SU-DHL-6 (cell line): ENCODE results near the gene SEC16A.

ENCODE experiments used
- H2AFZ ChIP-seq: fragments of 200-600 bp; sonication (generic); 2 replicates; pipeline ENCODE4 v1.6.1; 2014; ENCODE audit warnings: low read depth, mild to moderate bottlenecking, moderate library complexity, mixed read lengths, antibody characterized with exemption, low read length; ENCODE audit not compliant: severe bottlenecking
- H3F3A ChIP-seq: fragments of 200-600 bp; shearing (Covaris generic); 2 replicates; pipeline ENCODE4 v1.6.0; 2016; ENCODE audit warnings: antibody characterized with exemption, mild to moderate bottlenecking; ENCODE audit not compliant: insufficient read depth
- H3K27ac ChIP-seq: fragments of 200-600 bp; sonication (generic); 2 replicates; pipeline ENCODE4 v1.5.1; 2016; ENCODE audit warnings: low read depth, mild to moderate bottlenecking, low read length, moderate library complexity, mixed read lengths
- H3K27me3 ChIP-seq: fragments of 200-600 bp; sonication (generic), shearing (Covaris generic); 2 replicates; pipeline ENCODE4 v1.6.0; 2014; ENCODE audit warnings: mild to moderate bottlenecking, low read length
- H3K36me3 ChIP-seq: fragments of 200-600 bp; sonication (generic); 2 replicates; pipeline ENCODE4 v1.6.1; 2014; ENCODE audit warnings: mild to moderate bottlenecking, low read length, mixed read lengths
- H3K4me2 ChIP-seq: fragments of 300-600, 200-600 bp; shearing (Covaris generic), sonication (generic); 2 replicates; pipeline ENCODE4 v1.6.0; 2014; ENCODE audit warnings: low read length, low read depth, mild to moderate bottlenecking; ENCODE audit not compliant: poor library complexity, severe bottlenecking
- H3K4me3 ChIP-seq: fragments of 200-600 bp; sonication (generic); 2 replicates; pipeline ENCODE4 v1.5.1; 2014; ENCODE audit warnings: antibody characterized with exemption, low read length, mild to moderate bottlenecking, mixed read lengths; ENCODE audit not compliant: insufficient read depth, poor library complexity, severe bottlenecking
- H3K79me2 ChIP-seq: fragments of 200-600 bp; sonication (generic); 2 replicates; pipeline ENCODE4 v1.6.1; 2014; ENCODE audit warnings: mild to moderate bottlenecking, low read length, moderate library complexity; ENCODE audit not compliant: insufficient read depth
- H3K9ac ChIP-seq: fragments of 200-600 bp; sonication (generic); 2 replicates; pipeline ENCODE4 v1.7.0; 2014; ENCODE audit warnings: mild to moderate bottlenecking, low read length
- H3K9me2 ChIP-seq: fragments of 200-600 bp; sonication (generic); replicated peaks from 2 replicates; pipeline ENCODE4 v1.6.1; 2014; ENCODE audit warnings: low read length; ENCODE audit not compliant: insufficient read depth
- H3K9me3 ChIP-seq: fragments of 200-600 bp; sonication (generic); 2 replicates; pipeline ENCODE4 v1.6.1; 2014; ENCODE audit warnings: low read length, mixed read lengths; ENCODE audit not compliant: insufficient read depth
- H4K20me1 ChIP-seq: fragments of 200-600 bp; sonication (generic); 2 replicates; pipeline ENCODE4 v1.6.1; 2014; ENCODE audit warnings: low read depth, mild to moderate bottlenecking, antibody characterized with exemption, low read length, moderate library complexity, mixed read lengths
- EZH2phosphoT487 ChIP-seq: fragments of 200-600 bp; sonication (generic), shearing (Covaris generic); conservative IDR thresholded peaks from 2 replicates; pipeline ENCODE4 v1.6.1; 2018; ENCODE audit warnings: mild to moderate bottlenecking, antibody characterized with exemption, low read length, moderate library complexity, mixed read lengths
- TF ChIP-seq, protein P1 (sequence below): fragments of 200-600 bp; sonication (generic); IDR thresholded peaks from one replicate; pipeline ENCODE4 v1.5.1; 2017; ENCODE audit warnings: antibody characterized with exemption, mild to moderate bottlenecking, low read length, moderate library complexity; ENCODE audit not compliant: insufficient read depth, poor library complexity, severe bottlenecking

Gene SEC16A

GRCh38 chr9:136444102-136444501 is 38.7 kb downstream of the SEC16A start:
- Histone ChIP-seq H4K20me1 (no peaks in the 10 kb centered on the region), H3K4me2 (no peak overlapping the region), H2AFZ (no peak overlapping the region), H3K4me3 (no peak overlapping the region), H3F3A (peaks cover 10% of the 10 kb centered on the region), H3K79me2 (no peaks in the 10 kb centered on the region; the same call in 1 of the 2 replicates), H3K9me2 (no peaks in the 10 kb centered on the region), H3K9ac (no peak overlapping the region), H3K27ac (no peak overlapping the region), H3K36me3 (no peaks in the 10 kb centered on the region), H3K9me3 (no peaks in the 10 kb centered on the region), H3K27me3 (no peaks in the 10 kb centered on the region)
- TF ChIP-seq EZH2phosphoT487: no peak
- TF ChIP-seq, protein P1, sequence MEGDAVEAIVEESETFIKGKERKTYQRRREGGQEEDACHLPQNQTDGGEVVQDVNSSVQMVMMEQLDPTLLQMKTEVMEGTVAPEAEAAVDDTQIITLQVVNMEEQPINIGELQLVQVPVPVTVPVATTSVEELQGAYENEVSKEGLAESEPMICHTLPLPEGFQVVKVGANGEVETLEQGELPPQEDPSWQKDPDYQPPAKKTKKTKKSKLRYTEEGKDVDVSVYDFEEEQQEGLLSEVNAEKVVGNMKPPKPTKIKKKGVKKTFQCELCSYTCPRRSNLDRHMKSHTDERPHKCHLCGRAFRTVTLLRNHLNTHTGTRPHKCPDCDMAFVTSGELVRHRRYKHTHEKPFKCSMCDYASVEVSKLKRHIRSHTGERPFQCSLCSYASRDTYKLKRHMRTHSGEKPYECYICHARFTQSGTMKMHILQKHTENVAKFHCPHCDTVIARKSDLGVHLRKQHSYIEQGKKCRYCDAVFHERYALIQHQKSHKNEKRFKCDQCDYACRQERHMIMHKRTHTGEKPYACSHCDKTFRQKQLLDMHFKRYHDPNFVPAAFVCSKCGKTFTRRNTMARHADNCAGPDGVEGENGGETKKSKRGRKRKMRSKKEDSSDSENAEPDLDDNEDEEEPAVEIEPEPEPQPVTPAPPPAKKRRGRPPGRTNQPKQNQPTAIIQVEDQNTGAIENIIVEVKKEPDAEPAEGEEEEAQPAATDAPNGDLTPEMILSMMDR: no peak

- no peaks in the 10 kb centered on the region for H3K27me3 ChIP-seq
- H3K4me2 ChIP-seq: no peak overlapping the region
- no peak overlapping the region for H3K27ac ChIP-seq
- H4K20me1 ChIP-seq: no peaks in the 10 kb centered on the region
- no peaks in the 10 kb centered on the region for H3K36me3 ChIP-seq
- H3K9ac ChIP-seq: no peak overlapping the region
- no peaks in the 10 kb centered on the region for H3K9me3 ChIP-seq
- H2AFZ ChIP-seq: no peak overlapping the region
- TF ChIP-seq, protein P1: no peak
- TF ChIP-seq EZH2phosphoT487: no peak
- no peak overlapping the region for H3K4me3 ChIP-seq
- H3K79me2 ChIP-seq: peaks cover 1% of the 10 kb centered on the region; the same call in 1 of the 2 replicates
- H3F3A ChIP-seq: peaks cover 10% of the 10 kb centered on the region
- H3K9me2 ChIP-seq: no peaks in the 10 kb centered on the region
These were observed 39.2 kb downstream of the SEC16A start for GRCh38 chr9:136443687-136444086.

GRCh38 chr9:136443087-136443486 is 39.8 kb downstream of the SEC16A start:
- no peak overlapping the region for H2AFZ ChIP-seq
- no peaks in the 10 kb centered on the region for H3K36me3 ChIP-seq
- TF ChIP-seq, protein P1: no peak

DNA sequence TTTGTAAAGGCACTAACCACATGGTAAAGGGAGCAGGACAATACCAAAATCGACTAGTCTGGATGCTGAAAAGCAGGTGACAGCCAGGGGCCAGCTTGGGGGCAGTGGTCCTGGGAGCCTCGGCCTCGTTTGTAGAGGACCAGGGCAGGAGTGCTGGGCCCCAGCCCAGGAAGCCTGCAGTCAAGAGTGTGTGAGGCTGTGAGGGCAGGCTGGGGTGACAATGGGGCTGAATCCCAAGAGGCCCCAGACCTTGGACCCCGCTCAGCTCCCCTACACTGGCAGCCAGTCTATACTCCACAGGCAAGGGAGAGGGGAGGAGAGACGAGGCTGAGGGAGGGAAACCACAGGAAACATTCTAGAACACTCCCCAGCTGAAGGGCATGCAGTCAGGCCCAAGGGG is 40.6 kb downstream of the SEC16A start:
- Histone ChIP-seq H2AFZ (no peak overlapping the region), H3K9me2 (no peaks in the 10 kb centered on the region), H4K20me1 (no peaks in the 10 kb centered on the region), H3K9ac (no peak overlapping the region), H3K4me3 (no peak overlapping the region), H3K4me2 (no peak overlapping the region), H3K27ac (no peak overlapping the region), H3K79me2 (peaks cover 13% of the 10 kb centered on the region), H3K27me3 (no peaks in the 10 kb centered on the region), H3F3A (peaks cover 10% of the 10 kb centered on the region), H3K36me3 (no peaks in the 10 kb centered on the region), H3K9me3 (no peaks in the 10 kb centered on the region)
- no peak for TF ChIP-seq EZH2phosphoT487
- TF ChIP-seq, protein P1: no peak

More at GRCh38 chr9:136443087-136443486, 39.8 kb downstream of the SEC16A start:
- peaks cover 10% of the 10 kb centered on the region for H3F3A ChIP-seq
- H3K4me2 ChIP-seq: no peak overlapping the region
- H3K79me2 ChIP-seq: peaks cover 7% of the 10 kb centered on the region
- H4K20me1 ChIP-seq: no peaks in the 10 kb centered on the region
- H3K9me3 ChIP-seq: no peaks in the 10 kb centered on the region
- no peak overlapping the region for H3K9ac ChIP-seq
- H3K9me2 ChIP-seq: no peaks in the 10 kb centered on the region
- no peak overlapping the region for H3K27ac ChIP-seq
- no peak overlapping the region for H3K4me3 ChIP-seq
- H3K27me3 ChIP-seq: no peaks in the 10 kb centered on the region
